Hepatocyte (in vitro differentiated cells): ENCODE data around the gene DPCD.

Source experiments
- CTCF ChIP-seq: fragments of 200-600 bp; sonication (generic); IDR thresholded peaks from 2 replicates; pipeline ENCODE4 v1.5.1; 2016; ENCODE audit warnings: antibody characterized with exemption, mild to moderate bottlenecking; ENCODE audit not compliant: poor library complexity
- EZH2 ChIP-seq: fragments of 200-600 bp; sonication (generic); IDR thresholded peaks from 2 replicates; pipeline ENCODE4 v1.6.1; 2016; ENCODE audit warnings: antibody characterized with exemption, mild to moderate bottlenecking, borderline replicate concordance
- EZH2phosphoT487 ChIP-seq: fragments of 200-600 bp; sonication (generic); IDR thresholded peaks from one replicate; pipeline ENCODE4 v1.6.1; 2018; ENCODE audit warnings: antibody characterized with exemption, mild to moderate bottlenecking, low read depth, moderate library complexity; ENCODE audit not compliant: unreplicated experiment, severe bottlenecking

DNA sequence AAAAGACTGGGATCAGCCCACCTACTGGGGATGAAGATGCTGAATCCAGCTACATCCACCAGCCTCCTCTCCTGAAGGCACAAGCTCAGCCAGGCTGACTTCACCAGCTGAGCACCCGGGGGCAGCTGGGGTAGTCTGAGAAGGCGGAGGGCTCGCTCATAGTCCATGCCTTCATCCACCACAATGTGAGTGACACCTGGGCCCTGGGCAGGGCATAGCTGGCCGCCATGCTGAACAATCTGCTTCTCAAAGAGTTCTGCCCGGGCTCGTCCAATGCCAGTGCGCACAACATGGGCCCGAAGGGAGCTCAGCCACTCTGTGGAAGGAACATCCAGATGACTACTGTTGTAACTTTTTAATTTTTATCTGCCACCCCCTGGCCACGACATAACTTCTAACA, 2.3 kb upstream of the DPCD start:
- TF ChIP-seq CTCF (no peak), EZH2 (no peak), EZH2phosphoT487 (no peak)
